Suprapubic skin (tissue), 4 donors: ENCODE data around the gene RICTOR. TPM values are rescaled to one million over a fixed set of nuclear protein-coding genes. Genes with fewer than 3 reads are reported as not detected.

Experiments used
- DNase-seq, 2 donors: peaks; one replicate each; pipeline ENCODE4 v3.0.0-alpha.2; 2019; ENCODE audit warnings: low spot score in 2 of 2
- H3K27ac ChIP-seq: fragments of 200-600 bp; sonication (generic); one replicate; pipeline ENCODE4 v1.5.1; 2019
- H3K27me3 ChIP-seq: fragments of 200-600 bp; sonication (generic); one replicate; pipeline ENCODE4 v1.5.1; 2019
- H3K36me3 ChIP-seq: fragments of 200-600 bp; sonication (generic); one replicate; pipeline ENCODE4 v1.5.1; 2019
- H3K4me1 ChIP-seq: fragments of 200-600 bp; sonication (generic); one replicate; pipeline ENCODE4 v1.5.1; 2019
- H3K4me3 ChIP-seq: fragments of 200-600 bp; sonication (generic); one replicate; pipeline ENCODE4 v1.5.1; 2019; ENCODE audit warnings: mild to moderate bottlenecking
- H3K9me3 ChIP-seq: fragments of 200-600 bp; sonication (generic); one replicate; pipeline ENCODE4 v1.5.1; 2019
- EP300 ChIP-seq: sonication (generic); formaldehyde crosslinking; IDR thresholded peaks from one replicate; pipeline ENCODE4 v1.6.1; 2017; ENCODE audit warnings: antibody characterized with exemption
- POLR2A ChIP-seq, 2 donors: fragments of 450-650 bp; IDR thresholded peaks; one replicate each; pipeline ENCODE4 v1.6.1; 2017; ENCODE audit warnings: antibody characterized with exemption in 2 of 2, mild to moderate bottlenecking in 2 of 2, moderate library complexity in 2 of 2
- POLR2AphosphoS5 ChIP-seq, 3 donors: sonication (generic); formaldehyde crosslinking; IDR thresholded peaks; one replicate each; pipeline ENCODE4 v1.6.1; 2017; ENCODE audit warnings: antibody characterized with exemption in 3 of 3
- WGBS: methylation state at CpG from one replicate; pipeline ENCODE4 v1.1.5; 2018; 5-methylcytosine and 5-hydroxymethylcytosine counted together
- total RNA-seq, 4 donors: library from RNA; depleted of rRNA; stranded (reverse); fragments of >200 nt; gene quantifications; one replicate each; pipeline ENCODE4 v1.1.0, GENCODE V29; 2016
- TF ChIP-seq, protein P1 (sequence below), 2 donors: fragments of 200-600 bp in 1 of 2; fragments of 450-650 bp in 1 of 2; sonication (generic) in 1 of 2; IDR thresholded peaks; one replicate each; pipeline ENCODE4 v1.5.1; 2016 to 2019; ENCODE audit warnings: antibody characterized with exemption in 2 of 2, mild to moderate bottlenecking in 1 of 2, moderate library complexity in 1 of 2

Gene RICTOR
- total RNA-seq, 4 donors from 2014 or later: 24.9 to 92.6 (median 28.7) TPM

GRCh38 chr5:38888041-38888440 lies 186.2 kb downstream of the RICTOR start:
- 85% methylated on average over 8 of the region's 8 CpGs for WGBS
- no peaks in the 10 kb centered on the region for H3K9me3 ChIP-seq
- no peak overlapping the region for H3K4me3 ChIP-seq
- DNase-seq: no peak
- H3K36me3 ChIP-seq: peaks cover 50% of the 10 kb centered on the region
- TF ChIP-seq POLR2A (IDR thresholded peaks at IDR 0.05) (no peak), POLR2AphosphoS5 (IDR thresholded peaks at IDR 0.05) (no peak), EP300 (no peak)
- TF ChIP-seq, protein P1, sequence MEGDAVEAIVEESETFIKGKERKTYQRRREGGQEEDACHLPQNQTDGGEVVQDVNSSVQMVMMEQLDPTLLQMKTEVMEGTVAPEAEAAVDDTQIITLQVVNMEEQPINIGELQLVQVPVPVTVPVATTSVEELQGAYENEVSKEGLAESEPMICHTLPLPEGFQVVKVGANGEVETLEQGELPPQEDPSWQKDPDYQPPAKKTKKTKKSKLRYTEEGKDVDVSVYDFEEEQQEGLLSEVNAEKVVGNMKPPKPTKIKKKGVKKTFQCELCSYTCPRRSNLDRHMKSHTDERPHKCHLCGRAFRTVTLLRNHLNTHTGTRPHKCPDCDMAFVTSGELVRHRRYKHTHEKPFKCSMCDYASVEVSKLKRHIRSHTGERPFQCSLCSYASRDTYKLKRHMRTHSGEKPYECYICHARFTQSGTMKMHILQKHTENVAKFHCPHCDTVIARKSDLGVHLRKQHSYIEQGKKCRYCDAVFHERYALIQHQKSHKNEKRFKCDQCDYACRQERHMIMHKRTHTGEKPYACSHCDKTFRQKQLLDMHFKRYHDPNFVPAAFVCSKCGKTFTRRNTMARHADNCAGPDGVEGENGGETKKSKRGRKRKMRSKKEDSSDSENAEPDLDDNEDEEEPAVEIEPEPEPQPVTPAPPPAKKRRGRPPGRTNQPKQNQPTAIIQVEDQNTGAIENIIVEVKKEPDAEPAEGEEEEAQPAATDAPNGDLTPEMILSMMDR (IDR thresholded peaks at IDR 0.05): no peak
- H3K27me3 ChIP-seq: no peaks in the 10 kb centered on the region
- H3K27ac ChIP-seq: no peak overlapping the region
- no peaks in the 10 kb centered on the region for H3K4me1 ChIP-seq

Other genes starting within 250 kb of the RICTOR start
- gene OSMR, start 228.4 kb downstream of the RICTOR start, total RNA-seq: 10 to 100 TPM; 20.0 to 44.3 (median 22.0) TPM
- gene FYB1, start 145.2 kb upstream of the RICTOR start, total RNA-seq: 1 to 10 TPM; 1.5 to 3.9 (median 3.0) TPM